Measurements from ENCODE around the gene ABO.
"Not testable (repeated sequence)": the region's sequence is repeated elsewhere in the genome, so short reads cannot be mapped to it uniquely, and the experiment has no call there.

The ABO gene

DNA sequence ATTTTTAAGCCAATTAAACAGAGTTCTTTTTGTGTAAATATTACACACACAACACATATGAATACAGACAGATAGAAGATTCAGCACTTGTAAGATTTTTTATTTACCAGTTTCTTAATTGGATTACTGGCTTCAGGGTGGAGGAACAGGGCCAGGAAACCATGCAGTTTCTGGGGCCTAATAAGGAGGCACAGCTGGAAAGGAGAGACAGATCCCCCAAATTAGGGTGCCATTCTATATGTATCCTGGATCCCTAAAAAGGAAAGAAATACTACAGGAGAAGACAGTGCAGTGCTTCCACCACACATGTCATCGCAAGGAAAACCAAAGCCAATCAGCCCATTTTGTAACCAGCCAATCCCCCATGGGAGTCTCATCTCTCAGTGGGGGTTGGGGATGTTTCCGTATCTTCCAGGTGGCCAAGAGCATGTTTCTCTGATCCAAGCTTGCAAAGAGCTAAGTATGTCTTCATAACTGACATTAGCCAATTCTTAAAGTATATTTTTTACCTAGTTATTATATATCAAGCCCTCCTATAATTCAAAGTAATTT, 15.8 kb upstream of the ABO start:
- no peak for DNase-seq (ENCODE audit: low read depth)

DNA sequence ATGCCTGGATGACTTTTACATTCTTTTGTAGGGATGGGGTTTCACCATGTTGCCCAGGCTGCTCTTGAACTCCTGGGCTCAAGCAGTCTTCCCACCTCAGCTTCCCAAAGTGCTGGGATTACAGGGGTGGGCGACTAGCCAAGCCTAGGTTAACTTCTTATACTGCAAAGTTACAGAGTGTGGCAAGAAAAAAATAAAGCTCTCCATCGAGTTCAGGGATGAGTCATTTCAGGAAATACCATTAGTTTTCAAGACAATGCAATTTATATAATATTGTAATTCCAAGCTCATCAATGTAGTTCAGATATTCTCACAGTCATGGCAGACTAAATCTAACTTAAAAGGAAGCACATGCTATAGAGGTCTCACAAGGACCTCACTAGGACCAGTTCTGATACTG, 11.5 kb upstream of the ABO start:
- DNase-seq (ENCODE audit: low read depth) = no peak

DNA sequence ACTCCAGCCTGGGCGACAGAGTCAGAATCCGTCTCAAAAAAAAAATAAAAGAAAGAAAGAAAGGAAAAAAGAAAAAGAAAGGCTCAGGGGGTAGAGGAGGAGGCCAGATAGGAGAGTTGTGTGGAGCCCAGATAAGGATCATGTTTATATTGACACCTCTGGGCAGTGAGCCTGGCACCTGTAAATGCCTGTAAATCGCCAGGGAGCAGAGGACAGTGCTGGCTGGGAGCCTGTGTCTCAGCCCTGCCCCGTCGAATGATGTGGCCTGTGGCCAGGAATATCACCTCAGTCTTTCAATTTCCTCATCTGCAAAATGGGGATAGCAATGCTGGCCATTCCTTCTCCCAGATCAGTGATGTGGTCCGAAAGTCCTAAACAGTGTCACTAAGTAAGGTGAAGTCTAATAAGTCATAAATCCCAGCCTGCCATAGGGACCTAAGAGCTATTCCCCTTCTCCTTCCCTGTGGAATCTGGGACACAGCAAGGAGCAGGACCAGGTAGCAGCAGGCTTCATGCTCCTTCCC, 10.3 kb upstream of the ABO start:
- DNase-seq (ENCODE audit: low read depth) = no peak

DNA sequence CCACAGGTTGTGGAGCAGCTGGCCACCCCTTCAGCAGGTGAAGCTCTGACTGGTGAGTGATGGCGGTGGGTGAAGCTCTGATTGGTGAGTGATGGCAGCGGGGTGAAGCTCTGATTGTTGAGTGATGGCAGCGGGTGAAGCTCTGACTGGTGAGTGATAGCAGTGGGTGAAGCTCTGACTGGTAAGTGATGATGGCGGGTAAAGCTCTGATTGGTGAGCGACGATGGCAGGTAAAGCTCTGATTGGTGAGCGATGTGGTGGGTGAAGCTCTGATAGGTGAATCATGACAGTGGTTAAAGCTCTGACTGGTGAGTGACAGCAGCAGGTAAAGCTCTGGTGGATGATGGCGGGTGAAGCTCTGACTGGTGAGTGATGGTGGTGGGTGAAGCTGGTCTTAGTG, 9.4 kb upstream of the ABO start:
- no peak for DNase-seq (ENCODE audit: low read depth)

DNA sequence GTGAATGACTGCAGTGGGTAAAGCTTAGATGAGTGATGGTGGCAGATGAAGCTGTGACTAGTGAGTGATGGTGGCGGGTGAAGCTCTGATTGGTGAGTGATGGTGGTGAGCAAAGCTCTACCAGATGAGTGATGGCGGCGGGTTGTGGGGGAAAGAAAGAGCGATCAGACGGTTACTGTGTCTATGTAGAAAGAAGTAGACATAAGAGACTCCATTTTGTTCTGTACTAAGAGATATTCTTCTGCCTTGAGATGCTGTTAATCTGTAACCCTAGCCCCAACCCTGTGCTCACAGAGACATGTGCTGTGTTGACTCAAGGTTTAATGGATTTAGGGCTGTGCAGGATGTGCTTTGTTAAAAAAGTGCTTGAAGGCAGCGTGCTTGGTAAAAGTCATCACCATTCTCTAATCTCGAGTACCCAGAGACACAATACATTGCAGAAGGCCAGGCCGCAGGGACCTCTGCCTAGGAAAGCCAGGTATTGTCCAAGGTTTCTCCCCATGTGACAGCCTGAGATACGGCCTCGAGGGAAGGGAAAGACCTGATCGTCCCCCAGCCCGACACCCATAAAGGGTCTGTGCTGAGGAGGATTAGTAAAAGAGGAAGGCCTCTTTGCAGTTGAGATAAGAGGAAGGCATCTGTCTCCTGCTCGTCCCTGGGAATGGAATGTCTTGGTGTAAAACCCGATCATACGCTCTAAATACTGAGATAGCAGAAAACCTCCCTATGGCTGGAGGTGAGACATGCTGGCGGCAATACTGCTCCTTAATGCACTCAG, 8.4 kb upstream of the ABO start:
- not testable (repeated sequence) for DNase-seq (ENCODE audit: low read depth)

DNA sequence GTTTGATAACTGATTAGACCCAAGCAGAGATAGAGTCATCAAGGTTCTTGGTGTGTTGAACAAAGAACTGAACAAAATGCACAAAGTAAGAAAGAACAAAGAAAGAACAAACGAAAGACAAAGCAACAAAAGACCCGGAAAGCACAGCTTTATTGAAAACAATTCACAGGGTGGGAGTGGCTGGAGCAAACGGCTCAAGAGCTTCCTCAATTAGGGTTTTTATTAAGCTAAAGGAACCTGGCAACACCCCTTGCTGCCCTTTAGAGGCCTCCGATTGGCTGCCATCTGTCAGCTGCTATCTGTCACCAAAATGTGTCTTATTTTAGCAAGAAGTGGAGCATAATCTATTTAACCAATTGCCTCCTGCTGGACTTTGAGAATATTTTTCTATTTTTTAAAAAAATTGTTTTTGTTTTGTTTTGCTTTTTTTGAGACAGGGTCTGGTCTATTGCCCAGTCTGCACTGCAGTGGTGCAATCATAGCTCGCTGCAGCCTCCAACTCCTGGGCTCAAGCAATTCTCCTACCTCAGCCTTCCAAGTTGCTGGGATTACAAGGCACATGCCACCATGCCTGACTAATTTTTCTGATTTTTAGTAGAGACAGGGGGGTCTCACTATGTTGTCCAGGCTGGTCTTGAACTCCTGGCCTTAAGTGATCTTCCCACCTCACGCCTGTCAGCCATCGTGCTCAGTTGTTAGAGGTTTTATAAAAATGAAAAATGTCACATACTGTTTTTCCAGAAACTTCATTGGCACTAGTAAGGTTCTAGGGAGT, 7.7 kb upstream of the ABO start:
- no peak for DNase-seq (ENCODE audit: low read depth)

DNA sequence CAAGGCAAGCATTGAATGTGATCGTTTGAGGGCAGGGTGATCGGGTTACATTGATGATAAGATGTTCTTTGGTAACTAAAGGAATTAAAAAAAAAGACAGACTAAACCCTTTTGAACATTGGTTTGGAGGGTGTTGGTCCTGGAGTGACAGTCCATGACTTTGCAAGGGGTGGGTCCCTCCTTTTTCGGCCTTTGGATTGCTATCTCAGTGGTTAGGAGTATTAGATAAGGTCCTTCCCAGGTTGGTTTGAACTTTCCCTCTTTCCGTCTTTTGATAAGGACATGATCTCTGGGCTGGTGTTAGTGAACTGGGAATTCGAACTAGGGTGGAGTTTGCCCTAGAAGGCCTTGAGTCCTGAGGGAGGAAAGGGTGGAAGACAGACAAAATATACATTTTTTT, 5.4 kb upstream of the ABO start:
- DNase-seq (ENCODE audit: low read depth) = no peak

DNA sequence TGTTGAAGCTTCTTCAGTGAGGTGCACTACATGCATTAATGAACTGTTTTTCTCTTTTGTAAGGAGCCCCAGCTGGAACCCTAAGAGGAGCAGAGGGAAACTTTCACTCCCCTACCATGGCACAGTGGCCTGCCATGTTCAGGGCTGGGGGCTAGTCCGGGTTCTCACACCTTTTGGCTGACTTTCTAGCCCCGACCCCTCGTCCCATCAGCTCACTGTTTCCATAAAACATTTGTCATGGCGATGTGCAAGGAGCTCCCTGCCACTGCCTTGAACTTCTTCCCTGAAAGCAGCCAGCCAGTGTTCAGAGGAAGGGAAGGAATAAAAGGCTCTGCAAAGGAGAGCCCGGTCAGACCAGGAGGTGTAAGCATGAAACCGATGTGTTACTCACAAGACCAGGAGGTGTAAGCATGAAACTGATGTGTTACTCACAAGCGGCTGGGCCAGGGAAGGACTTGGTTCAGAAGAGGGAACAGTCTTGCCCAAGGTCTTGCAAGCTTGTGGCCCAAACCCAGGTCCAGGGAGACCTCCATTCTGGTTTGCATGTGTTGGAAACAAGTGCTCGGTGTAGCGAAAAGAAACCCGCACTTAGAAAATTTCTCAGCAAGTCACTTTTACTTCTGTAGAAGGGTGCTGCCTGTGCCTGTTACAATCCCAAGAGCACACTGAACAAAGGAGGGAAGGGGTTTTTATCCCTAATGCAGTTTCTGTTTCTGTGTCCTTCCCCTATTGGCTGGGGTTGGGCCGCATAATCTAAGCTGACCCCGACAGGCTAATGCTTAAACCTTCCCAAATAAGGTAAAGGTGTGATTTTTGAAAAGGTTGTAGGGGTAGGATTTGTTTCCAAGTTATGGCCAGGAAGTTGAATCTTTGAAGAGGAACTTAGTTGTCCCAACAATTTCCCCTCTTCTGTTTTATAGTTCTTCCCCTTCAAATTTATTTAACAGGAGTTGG, 3.4 kb upstream of the ABO start:
- no peak for DNase-seq (ENCODE audit: low read depth)

DNA sequence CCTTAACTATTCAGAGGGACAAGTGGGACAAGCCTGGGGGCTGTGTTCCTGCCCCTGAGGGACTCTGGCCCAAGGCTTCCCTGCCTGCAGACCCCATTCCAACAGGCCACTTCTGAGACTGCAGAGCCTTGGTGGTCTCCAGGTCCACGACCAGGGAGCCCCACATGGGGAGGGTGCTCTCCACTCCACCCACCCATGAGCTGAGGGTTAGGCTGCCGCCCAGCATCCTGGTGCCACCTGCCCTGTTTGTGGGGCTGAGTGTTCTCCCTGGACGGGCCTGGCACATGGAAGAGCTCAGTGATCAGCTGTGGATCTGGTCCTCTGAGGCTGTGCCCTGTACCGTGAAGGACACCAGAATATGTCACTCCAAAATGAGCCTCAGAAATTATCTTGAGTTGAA, 2.5 kb upstream of the ABO start:
- DNase-seq (ENCODE audit: low read depth) = no peak

DNA sequence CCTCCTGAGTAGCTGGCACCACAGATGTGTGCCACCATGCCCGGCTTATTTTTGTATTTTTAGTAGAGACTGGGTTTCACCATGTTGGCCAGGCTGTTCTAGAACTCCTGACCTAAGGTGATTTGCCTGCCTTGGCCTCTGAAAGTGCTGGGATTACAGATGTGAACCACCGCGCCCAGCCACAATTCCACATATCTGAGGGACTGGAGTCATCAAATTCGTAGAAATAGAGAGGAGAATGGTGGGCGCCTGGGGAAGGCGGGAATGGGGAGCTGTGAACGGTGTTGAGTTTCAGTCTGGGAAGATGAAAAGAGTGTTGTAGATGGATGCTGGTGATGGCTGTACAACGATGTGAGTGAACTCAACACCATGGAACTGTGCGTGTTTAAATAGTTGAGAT, 1.9 kb upstream of the ABO start:
- no peak for DNase-seq (ENCODE audit: low read depth)

DNA sequence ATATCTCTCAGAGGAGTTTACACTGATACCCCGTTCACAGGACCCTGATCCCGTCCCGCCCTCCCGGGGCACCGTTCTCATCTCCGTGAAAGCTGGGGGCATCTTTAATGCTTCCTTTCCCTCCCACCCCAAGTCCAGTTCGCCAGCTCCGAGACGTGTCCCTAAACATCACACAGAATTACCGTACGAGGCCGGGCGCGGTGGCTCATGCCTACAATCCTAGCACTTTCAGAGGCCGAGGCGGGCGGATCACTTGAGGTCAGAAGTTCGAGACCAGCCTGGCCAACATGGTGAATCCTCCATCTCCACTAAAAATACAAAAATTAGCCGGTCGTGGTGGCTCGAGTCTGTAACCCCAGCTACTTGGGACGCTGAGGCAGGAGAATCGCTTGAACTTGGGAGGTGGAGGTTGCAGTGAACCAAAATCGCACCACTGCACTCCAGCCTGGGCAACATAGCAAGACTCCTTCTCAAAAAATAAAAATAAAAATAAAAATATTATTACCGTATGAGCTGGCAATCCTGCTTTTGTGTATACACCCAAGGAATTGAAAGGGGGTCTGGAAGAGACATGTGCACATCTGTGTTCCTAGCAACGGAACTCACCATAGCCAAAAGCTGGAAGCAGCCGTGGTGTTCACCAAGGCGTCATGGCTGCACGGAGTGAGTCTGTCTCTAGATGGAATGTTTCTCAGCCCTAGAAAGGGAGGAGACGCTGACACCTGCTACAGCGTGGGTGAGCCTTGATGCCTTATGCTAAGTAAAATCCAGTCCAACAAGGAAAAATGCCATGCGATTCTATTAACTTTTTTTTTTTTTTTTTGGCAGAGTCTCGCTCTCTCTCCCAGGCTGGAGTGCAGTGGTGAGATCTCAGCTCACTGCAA, 1.2 kb upstream of the ABO start:
- no peak for DNase-seq (ENCODE audit: low read depth)

DNA sequence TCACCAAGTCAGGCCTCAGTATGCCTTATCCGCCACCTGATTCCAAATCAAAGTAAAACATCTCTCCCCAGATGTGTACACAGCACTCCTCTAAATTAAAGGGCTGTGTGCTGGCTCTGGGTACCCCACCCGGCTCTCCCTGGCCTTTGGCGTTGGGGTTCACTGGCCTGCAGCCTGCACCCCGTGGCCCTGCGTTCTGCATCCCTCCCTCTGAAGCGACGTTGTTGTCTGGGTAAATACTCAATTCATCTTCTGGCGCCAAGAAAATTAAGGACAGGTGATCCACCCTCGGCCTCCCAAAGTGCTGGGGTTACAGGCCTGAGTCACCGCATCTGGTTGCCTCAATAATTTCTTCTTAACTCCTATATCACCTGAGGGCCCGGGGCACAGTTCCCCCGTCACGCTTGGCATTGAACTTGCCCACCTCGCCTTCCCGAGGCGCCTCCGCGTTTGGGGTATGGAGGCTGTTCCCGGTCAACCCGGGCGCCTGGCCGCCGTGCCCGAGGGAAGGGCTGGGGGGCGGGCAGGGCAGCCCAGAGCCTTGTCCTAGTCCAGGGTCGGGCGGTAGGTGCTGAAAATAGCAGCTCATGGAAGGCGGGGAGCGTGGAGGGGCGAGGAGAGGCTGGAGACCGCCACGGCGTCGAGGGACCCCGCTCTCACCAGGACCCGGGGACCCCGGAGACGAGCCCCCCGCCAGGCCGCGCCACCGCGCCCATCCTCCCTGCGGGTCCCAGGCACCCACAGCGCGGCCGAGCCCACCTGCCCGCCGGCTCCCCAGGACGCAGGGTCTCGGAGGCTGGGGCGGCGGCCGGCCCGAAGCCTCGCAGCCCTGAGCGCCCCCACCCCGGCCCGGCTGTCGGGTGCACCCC, 531 bp downstream of the ABO start:
- no peak for DNase-seq (ENCODE audit: low read depth)

DNA sequence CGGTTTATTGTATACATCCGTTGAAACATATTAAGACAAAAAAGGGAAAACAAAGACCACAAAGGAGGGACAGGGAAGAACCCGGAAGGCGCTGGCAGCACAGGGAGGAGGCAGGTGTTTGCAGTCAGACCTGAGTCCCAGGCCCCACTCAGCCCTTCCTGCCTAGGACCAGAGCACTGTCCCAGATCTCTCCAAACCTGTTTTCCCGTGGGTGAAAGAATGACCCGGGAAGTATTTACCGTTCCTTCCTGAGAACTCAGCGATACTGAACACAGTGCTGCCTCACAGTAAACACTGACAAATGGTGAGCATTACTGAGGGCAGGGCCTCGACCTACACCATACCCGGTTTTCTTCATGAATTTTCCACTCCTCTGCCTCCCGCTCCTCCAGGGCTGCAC, 1.2 kb downstream of the ABO start:
- no peak for DNase-seq (ENCODE audit: low read depth)

DNA sequence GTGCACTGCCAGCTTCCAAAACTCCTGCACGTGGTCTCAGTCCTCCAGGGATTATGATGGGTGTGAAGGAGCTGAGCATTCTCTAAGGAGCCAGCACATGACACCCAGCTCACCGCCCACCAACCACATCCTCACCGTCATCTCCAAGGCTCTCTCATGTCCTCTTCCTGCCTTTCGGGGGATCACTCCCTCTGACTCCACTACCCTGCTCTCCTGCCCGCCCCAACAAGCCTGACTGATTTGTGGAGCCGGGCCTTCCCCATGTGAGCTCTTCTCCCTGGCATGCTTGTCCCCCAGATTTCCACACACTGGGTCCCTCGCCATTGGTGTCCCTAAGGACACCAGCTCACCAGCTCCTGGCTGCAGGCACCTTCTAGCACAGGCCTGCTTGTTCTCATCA, 1.9 kb downstream of the ABO start:
- no peak for DNase-seq (ENCODE audit: low read depth)

DNA sequence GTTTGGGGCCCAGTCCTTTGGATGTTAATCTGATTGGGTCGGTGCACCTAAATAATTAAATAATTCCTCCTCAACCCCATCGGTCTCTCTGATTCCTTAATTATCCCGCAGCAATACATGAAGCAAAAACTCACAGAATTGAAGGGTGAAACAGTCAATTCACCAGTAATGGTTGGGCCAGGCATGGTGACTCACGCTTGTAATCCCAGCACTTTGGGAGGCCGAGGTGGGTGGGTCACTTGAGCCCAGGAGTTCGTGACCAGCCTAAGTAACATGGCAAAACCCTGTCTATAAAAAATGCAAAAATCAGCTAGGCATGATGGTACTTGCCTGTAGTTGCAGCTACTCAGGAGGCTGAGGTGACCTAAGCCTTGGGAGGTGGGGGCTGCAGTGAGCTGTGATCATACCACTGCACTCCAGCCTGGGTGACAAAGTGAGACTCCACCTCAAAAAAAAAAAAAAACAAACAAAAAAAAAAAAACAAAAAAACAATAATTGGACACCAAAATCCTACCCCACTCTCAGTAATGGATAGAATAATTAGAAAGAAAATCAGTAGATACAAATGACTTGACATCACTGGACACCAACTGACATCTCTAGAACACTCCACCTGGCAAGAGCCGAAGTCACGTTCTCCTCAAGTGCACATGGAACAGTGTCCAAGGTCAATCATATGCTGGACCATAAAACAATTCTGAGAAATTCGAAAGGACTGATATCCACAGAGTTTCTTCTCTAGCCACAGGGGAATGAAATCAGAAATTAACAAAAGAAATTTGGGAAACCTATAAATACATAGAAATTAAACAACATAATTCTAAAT, 5.3 kb downstream of the ABO start:
- DNase-seq (ENCODE audit: low read depth) = no peak

DNA sequence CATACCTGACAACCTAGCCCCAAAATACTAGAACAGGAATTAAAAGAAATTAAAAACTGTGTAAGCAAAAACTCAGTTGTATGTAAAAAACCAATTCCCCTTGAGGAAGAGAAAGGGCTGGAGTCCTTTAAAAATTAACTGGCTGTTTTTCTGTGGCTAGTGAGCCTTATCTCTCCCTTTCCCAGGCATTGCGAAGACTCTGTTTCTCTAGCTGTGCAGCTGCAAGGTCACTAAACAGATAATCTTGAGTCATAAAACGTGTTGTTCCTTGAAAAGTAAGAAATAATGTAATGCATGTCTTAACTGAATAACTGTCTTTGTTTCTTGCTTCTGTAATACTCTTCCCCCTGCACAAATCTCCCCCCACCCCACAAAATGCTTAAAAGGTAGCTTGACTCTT, 5.9 kb downstream of the ABO start:
- not testable (repeated sequence) for DNase-seq (ENCODE audit: low read depth)

DNA sequence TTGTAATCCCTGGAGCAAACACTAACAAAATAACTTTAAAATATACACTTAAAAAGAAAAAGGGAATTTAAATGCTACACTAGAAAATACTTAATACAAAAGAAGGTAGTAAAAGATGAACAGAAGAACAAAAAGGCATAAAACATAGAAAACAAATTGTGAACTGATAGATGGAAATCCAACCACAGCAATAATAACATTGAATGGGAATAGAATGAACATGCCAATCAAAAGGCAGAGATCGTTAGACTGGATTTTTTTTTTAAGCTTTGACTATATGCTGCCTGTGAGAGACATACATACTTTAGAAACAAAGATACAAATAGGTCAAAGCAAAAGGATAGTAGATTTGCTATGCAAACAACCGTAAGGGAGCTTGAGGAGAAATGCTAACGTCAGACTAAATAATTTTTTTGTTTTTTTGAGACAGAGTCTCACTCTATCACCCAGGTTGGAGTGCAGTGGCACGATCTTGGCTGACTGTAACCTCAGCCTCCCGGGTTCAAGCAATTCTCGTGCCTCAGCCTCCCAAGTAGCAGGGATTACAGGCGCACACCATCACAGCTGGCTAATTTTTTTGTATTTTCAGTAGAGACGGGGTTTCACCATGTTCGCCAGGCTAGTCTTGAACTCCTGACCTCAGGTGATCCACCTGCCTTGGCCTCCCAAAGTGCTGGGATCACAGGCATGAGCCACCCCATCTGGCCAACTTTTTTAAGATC, 6.5 kb downstream of the ABO start:
- DNase-seq (ENCODE audit: low read depth) = no peak

DNA sequence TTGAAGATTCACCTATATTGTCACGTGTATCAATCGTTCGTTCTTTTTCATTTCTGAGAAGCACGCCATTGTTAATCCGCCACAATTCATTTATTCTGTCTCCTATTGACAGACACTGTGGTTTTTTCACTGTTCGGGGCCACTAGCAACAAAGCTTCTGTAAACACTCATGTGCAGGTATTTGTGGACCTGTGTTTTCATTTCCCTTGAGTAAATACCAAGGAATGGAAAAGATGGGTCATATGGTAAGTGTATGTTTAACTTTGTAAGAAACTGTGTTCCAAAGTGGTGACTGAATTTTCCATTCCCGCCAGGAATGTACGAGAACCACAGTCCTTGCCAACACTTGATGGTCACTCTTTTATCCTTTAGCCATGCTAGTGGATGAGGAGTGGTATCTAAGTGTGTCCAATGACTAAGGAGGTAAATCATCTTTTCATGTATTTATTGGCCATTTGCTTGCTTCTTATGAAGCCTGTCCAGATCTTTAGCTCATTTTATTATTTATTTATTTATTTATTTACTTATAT, 10.7 kb downstream of the ABO start:
- no peak for DNase-seq (ENCODE audit: low read depth)

Measured in stimulated activated CD8-positive, alpha-beta memory T cell treated with anti-CD3 and anti-CD28 coated beads, Interleukin-15, amount 100 ng/mL, for 1 hour (primary cell).